ENCODE results near the gene KCNJ18.
"Not testable (repeated sequence)": the region's sequence is repeated elsewhere in the genome, so short reads cannot be mapped to it uniquely, and the experiment has no call there.

Gene KCNJ18

GRCh38 chr17:21699124-21699523 is 6.8 kb downstream of the KCNJ18 start:
- DNase-seq (ENCODE audit: low spot score); H3K36me3 ChIP-seq (replicated peaks in 1 of 2; ENCODE audit: control insufficient read depth in 2 of 2, insufficient read depth in 2 of 2, low read length in 2 of 2); H3K23ac ChIP-seq (ENCODE audit: low read depth, low read length, poor library complexity); H3K79me1 ChIP-seq (ENCODE audit: low read depth, low read length); H2AK5ac ChIP-seq (ENCODE audit: low read depth, low read length); H2BK12ac ChIP-seq (ENCODE audit: low read length); H4K8ac ChIP-seq (ENCODE audit: low read depth, low read length); H3K9ac ChIP-seq (ENCODE audit: low read depth, low read length, poor library complexity); H2BK15ac ChIP-seq (ENCODE audit: low read length); H3K4ac ChIP-seq (ENCODE audit: low read length); H3K4me3 ChIP-seq (ENCODE audit: low read length in 2 of 2); H2AFZ ChIP-seq (ENCODE audit: low read length); H3K18ac ChIP-seq (ENCODE audit: low read length); H3K27me3 ChIP-seq (ENCODE audit: control insufficient read depth in 3 of 3, insufficient read depth in 3 of 3, low read depth in 1 of 3, low read length in 3 of 3); H2BK120ac ChIP-seq (ENCODE audit: low read depth, low read length); H3K4me2 ChIP-seq (ENCODE audit: insufficient read depth, low read length, poor library complexity, severe bottlenecking); H3K9me3 ChIP-seq (replicated peaks in 1 of 2; ENCODE audit: control insufficient read depth in 2 of 2, insufficient read depth in 1 of 2, low read depth in 1 of 2, low read length in 2 of 2); H4K91ac ChIP-seq (ENCODE audit: low read depth, low read length, poor library complexity); H3K14ac ChIP-seq (ENCODE audit: low read length); H3K4me1 ChIP-seq (ENCODE audit: control insufficient read depth in 2 of 2, insufficient read depth in 1 of 2, low read depth in 1 of 2, low read length in 2 of 2); H2BK5ac ChIP-seq (ENCODE audit: low read length); H3K27ac ChIP-seq (replicated peaks; ENCODE audit: low read length): not testable (repeated sequence)
- no CpG with 5 or more reads among the region's 4 CpGs for WGBS, 2 donors (ENCODE audit: extremely low coverage in 2 of 2, insufficient read length in 2 of 2, insufficient replicate concordance in 1 of 2)

- not testable (repeated sequence) for H4K91ac ChIP-seq (ENCODE audit: low read depth, low read length, poor library complexity); H3K9ac ChIP-seq (ENCODE audit: low read depth, low read length, poor library complexity); H3K14ac ChIP-seq (ENCODE audit: low read length); H3K27me3 ChIP-seq (ENCODE audit: control insufficient read depth in 3 of 3, insufficient read depth in 3 of 3, low read depth in 1 of 3, low read length in 3 of 3); H4K8ac ChIP-seq (ENCODE audit: low read depth, low read length); H3K18ac ChIP-seq (ENCODE audit: low read length); H3K4ac ChIP-seq (ENCODE audit: low read length); H2BK5ac ChIP-seq (ENCODE audit: low read length); H2BK120ac ChIP-seq (ENCODE audit: low read depth, low read length); H3K9me3 ChIP-seq (replicated peaks in 1 of 2; ENCODE audit: control insufficient read depth in 2 of 2, insufficient read depth in 1 of 2, low read depth in 1 of 2, low read length in 2 of 2); H3K4me3 ChIP-seq (ENCODE audit: low read length in 2 of 2); H3K27ac ChIP-seq (replicated peaks; ENCODE audit: low read length); H3K79me1 ChIP-seq (ENCODE audit: low read depth, low read length); H2AK5ac ChIP-seq (ENCODE audit: low read depth, low read length); H3K36me3 ChIP-seq (replicated peaks in 1 of 2; ENCODE audit: control insufficient read depth in 2 of 2, insufficient read depth in 2 of 2, low read length in 2 of 2); H3K23ac ChIP-seq (ENCODE audit: low read depth, low read length, poor library complexity); DNase-seq (ENCODE audit: low spot score); H3K4me2 ChIP-seq (ENCODE audit: insufficient read depth, low read length, poor library complexity, severe bottlenecking); H3K4me1 ChIP-seq (ENCODE audit: control insufficient read depth in 2 of 2, insufficient read depth in 1 of 2, low read depth in 1 of 2, low read length in 2 of 2); H2BK15ac ChIP-seq (ENCODE audit: low read length); H2BK12ac ChIP-seq (ENCODE audit: low read length); H2AFZ ChIP-seq (ENCODE audit: low read length)
- no CpG with 5 or more reads among the region's 16 CpGs for WGBS, 2 donors (ENCODE audit: extremely low coverage in 2 of 2, insufficient read length in 2 of 2, insufficient replicate concordance in 1 of 2)
Measured at GRCh38 chr17:21699573-21700236, 7.4 kb downstream of the KCNJ18 start.

- not testable (repeated sequence) for H3K27me3 ChIP-seq (ENCODE audit: control insufficient read depth in 3 of 3, insufficient read depth in 3 of 3, low read depth in 1 of 3, low read length in 3 of 3); H2AK5ac ChIP-seq (ENCODE audit: low read depth, low read length); H3K4me1 ChIP-seq (ENCODE audit: control insufficient read depth in 2 of 2, insufficient read depth in 1 of 2, low read depth in 1 of 2, low read length in 2 of 2); H3K9ac ChIP-seq (ENCODE audit: low read depth, low read length, poor library complexity); H3K79me1 ChIP-seq (ENCODE audit: low read depth, low read length); H3K14ac ChIP-seq (ENCODE audit: low read length); H4K8ac ChIP-seq (ENCODE audit: low read depth, low read length); H3K27ac ChIP-seq (replicated peaks; ENCODE audit: low read length); H2BK120ac ChIP-seq (ENCODE audit: low read depth, low read length); H3K4me2 ChIP-seq (ENCODE audit: insufficient read depth, low read length, poor library complexity, severe bottlenecking); H3K9me3 ChIP-seq (replicated peaks in 1 of 2; ENCODE audit: control insufficient read depth in 2 of 2, insufficient read depth in 1 of 2, low read depth in 1 of 2, low read length in 2 of 2); H2BK12ac ChIP-seq (ENCODE audit: low read length); H3K36me3 ChIP-seq (replicated peaks in 1 of 2; ENCODE audit: control insufficient read depth in 2 of 2, insufficient read depth in 2 of 2, low read length in 2 of 2); H2AFZ ChIP-seq (ENCODE audit: low read length); H4K91ac ChIP-seq (ENCODE audit: low read depth, low read length, poor library complexity); H3K18ac ChIP-seq (ENCODE audit: low read length); DNase-seq (ENCODE audit: low spot score); H3K4me3 ChIP-seq (ENCODE audit: low read length in 2 of 2); H3K4ac ChIP-seq (ENCODE audit: low read length); H2BK15ac ChIP-seq (ENCODE audit: low read length); H3K23ac ChIP-seq (ENCODE audit: low read depth, low read length, poor library complexity); H2BK5ac ChIP-seq (ENCODE audit: low read length)
- WGBS, 2 donors (ENCODE audit: extremely low coverage in 2 of 2, insufficient read length in 2 of 2, insufficient replicate concordance in 1 of 2): no CpG with 5 or more reads among the region's 6 CpGs
Measured at GRCh38 chr17:21701090-21701489, 8.8 kb downstream of the KCNJ18 start.

GRCh38 chr17:21702029-21702428 is 9.7 kb downstream of the KCNJ18 start:
- H3K4me1 ChIP-seq (ENCODE audit: control insufficient read depth in 2 of 2, insufficient read depth in 1 of 2, low read depth in 1 of 2, low read length in 2 of 2); H3K36me3 ChIP-seq (replicated peaks in 1 of 2; ENCODE audit: control insufficient read depth in 2 of 2, insufficient read depth in 2 of 2, low read length in 2 of 2); H2BK15ac ChIP-seq (ENCODE audit: low read length); H3K4me2 ChIP-seq (ENCODE audit: insufficient read depth, low read length, poor library complexity, severe bottlenecking); H2BK12ac ChIP-seq (ENCODE audit: low read length); H3K18ac ChIP-seq (ENCODE audit: low read length); H4K91ac ChIP-seq (ENCODE audit: low read depth, low read length, poor library complexity); H2BK120ac ChIP-seq (ENCODE audit: low read depth, low read length); H3K4ac ChIP-seq (ENCODE audit: low read length); H3K14ac ChIP-seq (ENCODE audit: low read length); H3K23ac ChIP-seq (ENCODE audit: low read depth, low read length, poor library complexity); H3K27me3 ChIP-seq (ENCODE audit: control insufficient read depth in 3 of 3, insufficient read depth in 3 of 3, low read depth in 1 of 3, low read length in 3 of 3); H3K9ac ChIP-seq (ENCODE audit: low read depth, low read length, poor library complexity); H2BK5ac ChIP-seq (ENCODE audit: low read length); H3K27ac ChIP-seq (replicated peaks; ENCODE audit: low read length); H3K9me3 ChIP-seq (replicated peaks in 1 of 2; ENCODE audit: control insufficient read depth in 2 of 2, insufficient read depth in 1 of 2, low read depth in 1 of 2, low read length in 2 of 2); H2AFZ ChIP-seq (ENCODE audit: low read length); H3K4me3 ChIP-seq (ENCODE audit: low read length in 2 of 2); H4K8ac ChIP-seq (ENCODE audit: low read depth, low read length); H2AK5ac ChIP-seq (ENCODE audit: low read depth, low read length); H3K79me1 ChIP-seq (ENCODE audit: low read depth, low read length); DNase-seq (ENCODE audit: low spot score): not testable (repeated sequence)
- WGBS, 2 donors (ENCODE audit: extremely low coverage in 2 of 2, insufficient read length in 2 of 2, insufficient replicate concordance in 1 of 2): no CpG with 5 or more reads among the region's 8 CpGs
